ENCODE results near the gene CACNA1B. TPM values are rescaled to one million over a fixed set of nuclear protein-coding genes. Genes with fewer than 3 reads are reported as not detected.

The CACNA1B gene
- total RNA-seq, 1 donor from 2014 or later, result 0.13 TPM

DNA sequence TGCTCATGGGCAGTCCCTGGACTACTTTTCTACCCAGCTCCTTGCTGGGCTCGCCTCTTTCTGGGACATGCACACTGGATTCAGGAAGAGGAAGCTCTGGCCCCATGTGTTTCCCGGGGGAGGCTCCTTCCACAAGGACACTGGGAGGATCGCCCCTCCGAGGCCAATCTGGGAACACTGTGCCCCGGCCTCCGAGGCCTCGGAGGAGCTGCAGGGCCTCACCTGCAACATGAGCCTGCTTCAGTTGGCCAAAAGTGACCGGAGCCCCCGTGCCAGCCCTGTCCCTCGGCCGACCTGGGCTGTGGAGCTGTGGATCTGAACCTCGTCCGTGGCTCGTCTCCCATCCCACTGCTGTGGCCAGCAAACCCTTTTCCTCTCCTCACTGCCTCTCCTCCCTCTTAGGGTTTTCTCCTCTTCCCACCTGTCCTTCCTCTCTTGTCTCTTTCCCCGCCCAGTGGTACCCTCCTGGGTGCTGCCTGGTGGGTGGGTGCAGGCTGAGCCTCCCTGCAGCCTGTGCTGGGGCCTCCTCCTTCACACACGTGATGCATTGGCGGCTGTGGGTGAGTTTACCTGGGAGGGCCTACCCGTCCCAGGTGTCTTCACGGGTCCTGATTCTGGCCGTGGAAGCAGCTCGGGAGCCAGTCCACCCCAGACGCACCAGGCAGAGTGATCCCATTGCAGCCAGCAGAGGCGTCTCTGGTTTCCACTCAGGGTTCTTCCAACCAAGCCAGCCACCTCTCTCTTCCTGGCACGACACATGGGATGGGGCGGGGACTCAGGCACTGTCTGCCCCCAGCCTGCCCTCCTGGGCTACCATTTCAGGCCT lies 241.8 kb downstream of the CACNA1B start:
- H3K4me1 Mint-ChIP-seq (ENCODE audit: unreplicated experiment), result no peaks in the 10 kb centered on the region

DNA sequence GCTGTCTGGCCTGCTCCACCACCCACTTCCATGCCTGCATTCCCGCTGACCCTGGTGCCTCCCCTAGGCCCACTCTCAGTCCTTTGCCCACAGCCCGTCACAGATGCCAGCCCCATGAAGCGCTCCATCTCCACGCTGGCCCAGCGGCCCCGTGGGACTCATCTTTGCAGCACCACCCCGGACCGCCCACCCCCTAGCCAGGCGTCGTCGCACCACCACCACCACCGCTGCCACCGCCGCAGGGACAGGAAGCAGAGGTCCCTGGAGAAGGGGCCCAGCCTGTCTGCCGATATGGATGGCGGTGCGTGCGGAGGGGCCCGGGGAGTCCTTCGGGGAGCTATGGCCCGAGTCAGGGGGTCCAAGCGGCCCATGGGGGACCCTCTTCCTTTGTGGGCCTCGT lies 242.5 kb downstream of the CACNA1B start:
- H3K27me3 Mint-ChIP-seq (ENCODE audit: unreplicated experiment), result no peaks in the 10 kb centered on the region
- no peaks in the 10 kb centered on the region for H3K4me1 Mint-ChIP-seq (ENCODE audit: unreplicated experiment)
- no peak for DNase-seq (ENCODE audit: extremely low spot score, unreplicated experiment)
- H3K36me3 Mint-ChIP-seq (ENCODE audit: unreplicated experiment), result no peaks in the 10 kb centered on the region
- H3K27ac Mint-ChIP-seq (ENCODE audit: unreplicated experiment), result no peak overlapping the region
- TF ChIP-seq, protein P1, sequence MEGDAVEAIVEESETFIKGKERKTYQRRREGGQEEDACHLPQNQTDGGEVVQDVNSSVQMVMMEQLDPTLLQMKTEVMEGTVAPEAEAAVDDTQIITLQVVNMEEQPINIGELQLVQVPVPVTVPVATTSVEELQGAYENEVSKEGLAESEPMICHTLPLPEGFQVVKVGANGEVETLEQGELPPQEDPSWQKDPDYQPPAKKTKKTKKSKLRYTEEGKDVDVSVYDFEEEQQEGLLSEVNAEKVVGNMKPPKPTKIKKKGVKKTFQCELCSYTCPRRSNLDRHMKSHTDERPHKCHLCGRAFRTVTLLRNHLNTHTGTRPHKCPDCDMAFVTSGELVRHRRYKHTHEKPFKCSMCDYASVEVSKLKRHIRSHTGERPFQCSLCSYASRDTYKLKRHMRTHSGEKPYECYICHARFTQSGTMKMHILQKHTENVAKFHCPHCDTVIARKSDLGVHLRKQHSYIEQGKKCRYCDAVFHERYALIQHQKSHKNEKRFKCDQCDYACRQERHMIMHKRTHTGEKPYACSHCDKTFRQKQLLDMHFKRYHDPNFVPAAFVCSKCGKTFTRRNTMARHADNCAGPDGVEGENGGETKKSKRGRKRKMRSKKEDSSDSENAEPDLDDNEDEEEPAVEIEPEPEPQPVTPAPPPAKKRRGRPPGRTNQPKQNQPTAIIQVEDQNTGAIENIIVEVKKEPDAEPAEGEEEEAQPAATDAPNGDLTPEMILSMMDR (IDR thresholded peaks at IDR 0.05), result no peak
- H3K9me3 Mint-ChIP-seq (ENCODE audit: unreplicated experiment), result peaks cover 7% of the 10 kb centered on the region
- no peak overlapping the region for H3K4me3 Mint-ChIP-seq (ENCODE audit: unreplicated experiment)

More for the DNA sequence above, 241.8 kb downstream of the CACNA1B start:
- Mint-ChIP-seq H3K27me3 (ENCODE audit: unreplicated experiment) (no peaks in the 10 kb centered on the region), H3K9me3 (ENCODE audit: unreplicated experiment) (peaks cover 7% of the 10 kb centered on the region), H3K36me3 (ENCODE audit: unreplicated experiment) (no peaks in the 10 kb centered on the region), H3K27ac (ENCODE audit: unreplicated experiment) (no peak overlapping the region), H3K4me3 (ENCODE audit: unreplicated experiment) (no peak overlapping the region)
- DNase-seq (ENCODE audit: extremely low spot score, unreplicated experiment), result no peak
- TF ChIP-seq, protein P1 (IDR thresholded peaks at IDR 0.05), result no peak

DNA sequence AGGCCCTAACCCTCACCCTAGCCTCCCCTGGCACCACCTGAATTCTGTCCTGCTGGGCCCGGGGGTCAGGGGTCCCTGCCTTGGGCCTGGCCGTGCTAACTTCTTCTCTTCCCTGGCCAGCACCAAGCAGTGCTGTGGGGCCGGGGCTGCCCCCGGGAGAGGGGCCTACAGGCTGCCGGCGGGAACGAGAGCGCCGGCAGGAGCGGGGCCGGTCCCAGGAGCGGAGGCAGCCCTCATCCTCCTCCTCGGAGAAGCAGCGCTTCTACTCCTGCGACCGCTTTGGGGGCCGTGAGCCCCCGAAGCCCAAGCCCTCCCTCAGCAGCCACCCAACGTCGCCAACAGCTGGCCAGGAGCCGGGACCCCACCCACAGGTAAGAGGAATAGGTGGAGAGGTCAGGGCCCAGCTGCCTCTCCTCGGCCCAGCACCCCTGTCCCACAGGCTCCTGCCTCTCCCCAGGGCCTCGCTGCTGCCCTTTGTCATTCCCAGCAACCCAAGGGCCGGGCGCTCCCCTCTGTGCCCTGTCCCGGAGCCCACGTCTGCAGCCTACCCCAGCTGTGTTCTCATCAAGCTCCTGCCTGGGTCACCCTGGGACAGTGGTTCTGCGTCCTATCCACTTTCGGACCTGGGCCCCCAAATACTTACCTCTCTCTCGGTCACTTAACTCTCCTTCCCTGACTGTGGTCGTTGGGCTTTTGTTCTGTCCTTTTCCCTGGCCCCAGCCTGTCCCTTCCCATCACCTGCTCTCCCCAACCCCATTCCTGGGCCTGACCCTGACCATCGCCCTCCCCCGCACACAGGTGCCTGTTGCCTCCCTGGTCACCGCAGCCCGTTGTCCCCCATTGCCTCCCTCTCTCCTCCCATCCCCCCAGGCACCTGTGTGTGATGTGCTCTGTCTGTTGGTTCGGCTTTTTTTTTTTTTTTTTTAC lies 243.2 kb downstream of the CACNA1B start:
- no peaks in the 10 kb centered on the region for H3K36me3 Mint-ChIP-seq (ENCODE audit: unreplicated experiment)
- TF ChIP-seq, protein P1 (IDR thresholded peaks at IDR 0.05), result no peak
- no peak overlapping the region for H3K27ac Mint-ChIP-seq (ENCODE audit: unreplicated experiment)
- H3K9me3 Mint-ChIP-seq (ENCODE audit: unreplicated experiment), result peaks cover 7% of the 10 kb centered on the region
- H3K4me3 Mint-ChIP-seq (ENCODE audit: unreplicated experiment), result no peak overlapping the region
- no peaks in the 10 kb centered on the region for H3K27me3 Mint-ChIP-seq (ENCODE audit: unreplicated experiment)
- H3K4me1 Mint-ChIP-seq (ENCODE audit: unreplicated experiment), result no peaks in the 10 kb centered on the region
- no peak for DNase-seq (ENCODE audit: extremely low spot score, unreplicated experiment)

GRCh38 chr9:138121438-138122050 lies 244.0 kb downstream of the CACNA1B start:
- Mint-ChIP-seq H3K4me3 (ENCODE audit: unreplicated experiment) (no peak overlapping the region), H3K27me3 (ENCODE audit: unreplicated experiment) (no peaks in the 10 kb centered on the region), H3K27ac (ENCODE audit: unreplicated experiment) (no peak overlapping the region), H3K4me1 (ENCODE audit: unreplicated experiment) (no peaks in the 10 kb centered on the region), H3K9me3 (ENCODE audit: unreplicated experiment) (peaks cover 7% of the 10 kb centered on the region), H3K36me3 (ENCODE audit: unreplicated experiment) (no peaks in the 10 kb centered on the region)
- DNase-seq (ENCODE audit: extremely low spot score, unreplicated experiment), result no peak
- TF ChIP-seq, protein P1 (IDR thresholded peaks at IDR 0.05), result no peak

Measured in osteocyte (in vitro differentiated cells).